LoVo (cell line): ENCODE measurements around the gene FAM193A.
"Not testable (repeated sequence)": the region's sequence is repeated elsewhere in the genome, so short reads cannot be mapped to it uniquely, and the experiment has no call there.

Experiments used
- DNase-seq: peaks from one replicate; pipeline ENCODE4 v3.0.0-alpha.2; 2016; ENCODE audit warnings: low spot score

Gene FAM193A

GRCh38 chr4:2615821-2616220, 79.4 kb downstream of the FAM193A start:
- no peak for DNase-seq

GRCh38 chr4:2617955-2618354, 81.5 kb downstream of the FAM193A start:
- no peak for DNase-seq

GRCh38 chr4:2618729-2619128, 82.3 kb downstream of the FAM193A start:
- DNase-seq, result not testable (repeated sequence)

GRCh38 chr4:2619459-2619858, 83.0 kb downstream of the FAM193A start:
- no peak for DNase-seq

GRCh38 chr4:2621419-2621818, 85.0 kb downstream of the FAM193A start:
- no peak for DNase-seq

GRCh38 chr4:2623442-2623841, 87.0 kb downstream of the FAM193A start:
- no peak for DNase-seq

- DNase-seq, result no peak
These were observed 88.5 kb downstream of the FAM193A start for GRCh38 chr4:2624782-2625530.

GRCh38 chr4:2626231-2626630, 89.8 kb downstream of the FAM193A start:
- no peak for DNase-seq

GRCh38 chr4:2630556-2631273, 94.3 kb downstream of the FAM193A start:
- DNase-seq, result no peak

- no peak for DNase-seq
These were observed 97.6 kb downstream of the FAM193A start for GRCh38 chr4:2634014-2634413.

- no peak for DNase-seq
These were observed 99.9 kb downstream of the FAM193A start for GRCh38 chr4:2636331-2636730.

GRCh38 chr4:2636994-2637393, 100.5 kb downstream of the FAM193A start:
- DNase-seq, result not testable (repeated sequence)

GRCh38 chr4:2637956-2638552, 101.6 kb downstream of the FAM193A start:
- DNase-seq, result no peak

- DNase-seq, result no peak
These were observed 102.3 kb downstream of the FAM193A start for GRCh38 chr4:2638730-2639129.

GRCh38 chr4:2642968-2643367, 106.5 kb downstream of the FAM193A start:
- no peak for DNase-seq

- no peak for DNase-seq
These were observed 107.1 kb downstream of the FAM193A start for GRCh38 chr4:2643555-2643954.

- no peak for DNase-seq
These were observed 110.1 kb downstream of the FAM193A start for GRCh38 chr4:2646396-2647149.

- no peak for DNase-seq
These were observed 111.1 kb downstream of the FAM193A start for GRCh38 chr4:2647403-2648158.

- DNase-seq, result no peak
These were observed 111.8 kb downstream of the FAM193A start for GRCh38 chr4:2648159-2648814.

- no peak for DNase-seq
These were observed 113.2 kb downstream of the FAM193A start for GRCh38 chr4:2649604-2650114.

GRCh38 chr4:2650276-2650675, 113.8 kb downstream of the FAM193A start:
- no peak for DNase-seq
